BJ (cell line): ENCODE measurements around the gene CLCNKA. TPM values are rescaled to one million over a fixed set of nuclear protein-coding genes. Genes with fewer than 3 reads are reported as not detected.

Experiments
- CTCF ChIA-PET: fragments of 350-600 bp; formaldehyde crosslinking; extraction: SDS; loops from one replicate; lab custom pipeline; 2021; ENCODE audit warnings: antibody characterized with exemption, inconsistent platforms; lab: Yijun Ruan, JAX
- POLR2A ChIA-PET: fragments of 300-600 bp; sonication (Branson Sonifier 250); formaldehyde crosslinking; extraction: SDS; loops from one replicate; lab custom pipeline; 2021; ENCODE audit warnings: antibody characterized with exemption; lab: Charles Lee
- DNase-seq: peaks from one replicate; pipeline ENCODE4 v3.0.0-alpha.2; 2011; ENCODE audit warnings: low read depth
- H3K27me3 ChIP-seq: 2 replicates; pipeline ENCODE4 v1.6.0; 2011; ENCODE audit warnings: low read length; ENCODE audit not compliant: control insufficient read depth, insufficient read depth
- H3K36me3 ChIP-seq: 2 replicates; pipeline ENCODE4 v1.5.1; 2011; ENCODE audit warnings: low read length; ENCODE audit not compliant: control insufficient read depth, insufficient read depth
- H3K4me3 ChIP-seq: 2 replicates; pipeline ENCODE4 v1.5.1; 2011; ENCODE audit warnings: low read depth, mild to moderate bottlenecking, control low read depth, low read length
- polyA plus RNA-seq: library from polyadenylated mRNA; depleted of rRNA; stranded (reverse); fragments of >200 nt; gene quantifications from 2 replicates; pipeline ENCODE4 v1.2.3, GENCODE V29; 2011
- TF ChIP-seq, protein P1 (sequence below): IDR thresholded peaks from 2 replicates; pipeline ENCODE4 v1.5.1; 2011; ENCODE audit warnings: low read depth, mild to moderate bottlenecking, control low read depth, inconsistent platforms, low read length, moderate library complexity; ENCODE audit not compliant: insufficient read depth

CLCNKA gene
- polyA plus RNA-seq, 1 experiment = 0.28 TPM

DNA sequence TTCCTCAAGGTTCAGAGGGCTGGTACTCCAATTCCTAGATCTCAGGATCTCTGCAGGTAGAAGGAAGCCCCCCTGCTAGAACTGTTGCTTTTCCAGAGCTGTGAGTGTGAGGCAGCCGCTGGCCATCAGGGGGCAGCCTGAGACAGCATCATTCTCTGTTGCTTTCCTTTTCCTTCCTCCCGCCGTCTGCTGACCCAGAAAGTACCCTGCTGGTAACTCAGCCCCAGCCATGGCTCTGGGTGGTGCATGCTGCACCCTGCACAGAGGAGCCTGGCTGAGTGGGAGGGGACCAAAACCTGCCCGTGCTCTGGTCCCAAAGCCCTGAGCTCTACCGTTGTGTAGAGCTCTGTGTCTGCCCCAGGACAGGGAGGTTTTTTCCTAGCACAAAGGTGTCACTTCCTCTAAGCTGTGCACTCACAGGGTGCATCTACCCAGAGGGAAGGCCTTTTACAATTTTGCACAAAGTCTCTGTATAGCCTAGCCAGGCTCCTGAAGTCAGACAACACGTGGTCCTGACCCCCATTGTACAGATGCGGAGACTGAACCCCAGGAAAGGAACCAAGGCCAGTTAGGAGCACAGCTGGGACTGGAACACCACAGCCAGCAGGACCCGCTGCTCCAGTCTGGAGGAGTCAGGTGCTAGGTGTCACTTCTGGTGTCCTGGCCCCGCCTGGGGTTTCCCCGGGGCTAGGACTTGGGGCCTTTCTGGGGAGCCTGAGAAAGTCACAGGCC is 57.3 kb downstream of the CLCNKA start:
- no peaks in the 10 kb centered on the region for H3K27me3 ChIP-seq
- TF ChIP-seq, protein P1, sequence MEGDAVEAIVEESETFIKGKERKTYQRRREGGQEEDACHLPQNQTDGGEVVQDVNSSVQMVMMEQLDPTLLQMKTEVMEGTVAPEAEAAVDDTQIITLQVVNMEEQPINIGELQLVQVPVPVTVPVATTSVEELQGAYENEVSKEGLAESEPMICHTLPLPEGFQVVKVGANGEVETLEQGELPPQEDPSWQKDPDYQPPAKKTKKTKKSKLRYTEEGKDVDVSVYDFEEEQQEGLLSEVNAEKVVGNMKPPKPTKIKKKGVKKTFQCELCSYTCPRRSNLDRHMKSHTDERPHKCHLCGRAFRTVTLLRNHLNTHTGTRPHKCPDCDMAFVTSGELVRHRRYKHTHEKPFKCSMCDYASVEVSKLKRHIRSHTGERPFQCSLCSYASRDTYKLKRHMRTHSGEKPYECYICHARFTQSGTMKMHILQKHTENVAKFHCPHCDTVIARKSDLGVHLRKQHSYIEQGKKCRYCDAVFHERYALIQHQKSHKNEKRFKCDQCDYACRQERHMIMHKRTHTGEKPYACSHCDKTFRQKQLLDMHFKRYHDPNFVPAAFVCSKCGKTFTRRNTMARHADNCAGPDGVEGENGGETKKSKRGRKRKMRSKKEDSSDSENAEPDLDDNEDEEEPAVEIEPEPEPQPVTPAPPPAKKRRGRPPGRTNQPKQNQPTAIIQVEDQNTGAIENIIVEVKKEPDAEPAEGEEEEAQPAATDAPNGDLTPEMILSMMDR = peak; percentile 95
- POLR2A ChIA-PET = no interaction called here

DNA sequence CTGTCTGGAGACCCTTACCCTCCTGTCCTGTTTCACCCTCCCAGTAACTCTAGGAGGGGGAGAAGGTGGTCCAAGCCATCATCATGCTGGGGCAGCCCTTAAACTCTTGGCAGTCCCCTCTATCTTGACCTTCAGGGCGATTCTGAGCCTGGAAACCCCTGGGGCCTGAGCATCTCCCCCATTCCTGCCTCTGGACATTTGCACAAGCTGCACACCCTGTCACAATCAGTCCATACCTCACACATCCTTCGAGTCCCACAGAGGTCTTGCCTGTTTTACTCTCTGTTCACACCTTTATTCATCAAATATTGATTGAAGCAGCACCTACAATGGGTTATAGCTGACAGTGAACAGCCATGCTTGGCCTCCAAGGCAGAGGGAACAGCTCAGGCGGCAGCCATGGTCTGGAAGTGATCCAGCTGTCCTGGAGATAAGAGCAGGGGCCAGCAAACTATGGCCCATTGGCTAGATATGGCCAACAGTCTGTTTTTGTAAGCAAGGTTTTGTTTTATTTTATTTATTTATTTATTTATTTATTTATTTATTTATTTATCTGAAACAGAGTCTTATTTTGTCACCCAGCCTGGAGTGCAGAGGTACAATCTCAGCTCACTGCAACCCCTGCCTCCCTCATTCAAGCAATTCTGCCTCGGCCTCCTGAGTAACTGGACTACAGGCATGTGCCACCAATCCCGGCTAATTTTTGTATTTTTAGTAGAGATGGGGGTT is 58.8 kb downstream of the CLCNKA start:
- ChIA-PET CTCF (interaction anchor here (0.7 to 18.0 kb wide), 15 partner anchors 11 to 328 kb away, joined by 3 to 584 read pairs (median 4); partner anchors contain the start of gene EPHA2), POLR2A (no interaction called here)
- Histone ChIP-seq H3K27me3 (no peaks in the 10 kb centered on the region), H3K36me3 (no peaks in the 10 kb centered on the region), H3K4me3 (no peak overlapping the region)
- TF ChIP-seq, protein P1 = no peak
- DNase-seq = no peak

More for the DNA sequence above, 57.3 kb downstream of the CLCNKA start:
- no peak overlapping the region for H3K4me3 ChIP-seq
- H3K36me3 ChIP-seq = no peaks in the 10 kb centered on the region
- no peak for DNase-seq
- CTCF ChIA-PET = interaction anchor here (0.7 to 18.0 kb wide), 36 partner anchors 8 to 345 kb away, joined by 3 to 584 read pairs (median 5); partner anchors contain the start of genes EPHA2 and FBXO42

DNA sequence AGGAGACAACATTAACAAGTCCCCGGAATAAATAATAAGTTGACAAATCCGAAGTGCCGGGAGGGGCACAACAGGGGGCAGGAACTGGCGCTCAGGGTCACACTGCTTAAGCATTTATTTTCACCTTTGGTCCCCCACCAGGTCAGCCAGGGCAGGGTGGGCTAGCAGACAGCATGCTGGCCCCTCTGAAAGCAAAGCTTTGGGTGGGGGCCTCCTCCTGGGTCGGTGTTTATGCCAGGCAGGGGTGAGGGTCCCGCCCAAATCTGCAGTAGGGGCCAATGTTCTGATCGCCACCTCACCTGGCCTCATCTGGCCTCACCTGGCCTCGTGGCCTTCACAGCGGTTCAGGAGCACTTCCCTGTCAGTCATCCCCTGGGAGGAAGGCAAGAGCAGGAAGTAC is 59.8 kb downstream of the CLCNKA start:
- DNase-seq = no peak
- Histone ChIP-seq H3K4me3 (no peak overlapping the region), H3K36me3 (no peaks in the 10 kb centered on the region), H3K27me3 (no peaks in the 10 kb centered on the region)
- ChIA-PET CTCF (interaction anchor here (0.6 to 18.0 kb wide), 38 partner anchors 9 to 327 kb away, joined by 3 to 584 read pairs (median 6); partner anchors contain the start of genes EPHA2 and FAM131C), POLR2A (no interaction called here)
- TF ChIP-seq, protein P1 = no peak

DNA sequence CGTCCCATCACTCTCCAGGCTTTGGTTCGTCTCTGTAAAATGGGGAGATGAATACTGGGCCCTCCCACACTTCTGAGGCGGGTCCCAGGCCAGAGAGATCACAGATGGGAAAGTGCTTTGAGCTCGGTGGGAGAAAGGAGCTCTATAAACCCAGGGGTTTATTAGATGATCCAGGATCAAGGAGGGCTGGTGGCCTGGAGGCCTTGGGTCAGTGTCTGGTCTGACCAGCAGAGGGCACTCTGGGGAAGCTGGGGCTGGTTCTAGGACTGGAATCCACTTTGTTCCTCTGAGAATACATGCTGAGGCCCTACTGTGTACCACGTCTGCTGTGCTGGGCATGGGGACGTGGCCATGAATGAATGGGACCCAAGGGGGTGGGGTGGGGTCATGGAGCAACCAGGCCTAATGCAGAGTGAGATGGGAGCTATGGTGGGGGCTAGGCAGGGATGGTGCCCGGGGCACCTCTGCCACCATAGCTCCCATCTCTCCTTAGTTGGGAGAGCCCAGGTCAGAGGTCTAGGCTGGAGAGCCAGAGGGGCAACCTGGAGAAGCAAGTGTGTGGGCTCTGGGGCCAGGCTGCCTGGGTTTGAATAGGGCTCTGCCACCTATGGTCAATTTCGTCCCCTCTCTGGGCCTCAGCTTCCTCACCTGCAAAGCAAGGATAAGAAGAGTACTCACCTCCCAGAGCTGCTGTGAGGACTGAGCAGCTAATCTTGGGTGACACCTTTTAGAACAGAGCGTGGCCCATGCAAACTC is 60.6 kb downstream of the CLCNKA start:
- no peak for DNase-seq
- ChIA-PET POLR2A (no interaction called here), CTCF (interaction anchor here (0.6 to 18.0 kb wide), 42 partner anchors 9 to 286 kb away, joined by 3 to 584 read pairs (median 5); partner anchors contain the start of genes EPHA2 and FAM131C)
- Histone ChIP-seq H3K27me3 (no peaks in the 10 kb centered on the region), H3K36me3 (no peaks in the 10 kb centered on the region), H3K4me3 (no peak overlapping the region)
- TF ChIP-seq, protein P1 = peak; percentile 95
